AG10803 (cell line): ENCODE measurements around the gene LAGE3.

Source experiments
- DNase-seq: peaks from one replicate; pipeline ENCODE4 v3.0.0; 2010; ENCODE audit warnings: low read depth
- H3K4me3 ChIP-seq: 2 replicates; pipeline ENCODE4 v1.5.1; 2011; ENCODE audit warnings: mild to moderate bottlenecking, low read length, control low read depth
- CTCF ChIP-seq: conservative IDR thresholded peaks from 2 replicates; pipeline ENCODE4 v1.5.1; 2011; ENCODE audit warnings: mild to moderate bottlenecking, low read length, control low read depth, inconsistent platforms

The LAGE3 gene

GRCh38 chrX:154515966-154516655 is 37.0 kb upstream of the LAGE3 start, which contains the start of gene FAM3A:
FAM3A (minus strand) TSS chrX:154516232; CDS start chrX:154515772, 460 bp downstream.
- TF ChIP-seq CTCF = no peak
- peak; percentile 86 for DNase-seq

GRCh38 chrX:154515090-154515965 is 36.2 kb upstream of the LAGE3 start:
- peak overlapping the region; percentile 70 for H3K4me3 ChIP-seq
- no peak for TF ChIP-seq CTCF
- DNase-seq = peak; percentile 12

More at GRCh38 chrX:154515966-154516655, 37.0 kb upstream of the LAGE3 start, which contains the start of gene FAM3A:
- peak within 1 kb of the TSS; percentile 70 for H3K4me3 ChIP-seq

DNA sequence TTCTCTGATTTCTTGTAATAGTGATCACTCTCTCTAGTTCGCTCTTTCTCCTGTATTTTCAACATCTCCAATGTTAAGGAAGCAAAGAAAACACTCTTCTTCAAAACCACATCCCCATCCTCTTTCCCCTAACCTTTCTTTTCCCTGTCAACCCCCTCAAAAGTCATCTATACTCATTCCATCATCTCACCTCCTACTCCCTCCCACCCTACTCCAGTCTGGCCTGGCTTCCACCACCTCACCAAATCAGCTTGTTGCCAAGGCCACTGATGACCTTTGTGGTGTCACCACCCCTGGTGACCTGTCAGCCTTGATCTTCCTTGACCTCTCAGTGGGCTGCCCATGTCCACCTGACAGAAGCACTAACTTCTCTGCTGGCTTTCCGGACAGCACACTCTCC is 34.6 kb upstream of the LAGE3 start:
- no peak for DNase-seq
- TF ChIP-seq CTCF = no peak
- H3K4me3 ChIP-seq = no peak overlapping the region

DNA sequence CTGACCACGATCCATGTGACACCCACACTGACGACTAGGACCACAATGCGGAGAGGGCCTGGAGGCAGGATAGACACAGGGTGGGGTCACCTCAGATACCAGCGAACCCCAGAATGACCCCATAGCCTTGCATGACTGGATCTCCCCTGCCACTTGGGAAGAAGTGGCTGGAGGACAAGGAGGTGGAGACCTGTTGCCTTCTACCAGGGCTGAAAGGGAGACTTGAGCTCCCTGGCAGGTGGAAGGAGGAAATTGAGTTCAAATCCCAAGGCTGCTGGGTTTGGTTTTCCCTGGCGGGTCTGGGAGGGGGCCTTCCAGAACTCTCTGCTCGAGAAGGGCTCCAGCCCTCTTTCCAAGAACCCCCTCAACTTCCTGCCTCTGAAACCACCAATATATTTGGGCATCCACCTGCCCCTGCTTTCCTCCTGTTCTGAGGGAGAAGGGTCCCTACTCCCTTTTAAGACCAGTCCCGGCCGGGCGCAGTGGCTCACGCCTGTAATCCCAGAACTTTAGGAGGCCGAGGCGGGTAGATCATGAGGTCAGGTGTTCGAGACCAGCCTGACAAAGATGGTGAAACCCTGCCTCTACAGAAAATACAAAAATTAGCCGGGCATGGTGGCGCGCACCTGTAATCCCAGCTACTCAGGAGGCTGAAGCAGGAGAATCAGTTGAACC is 33.9 kb upstream of the LAGE3 start:
- no peak for DNase-seq
- no peak for TF ChIP-seq CTCF
- no peak overlapping the region for H3K4me3 ChIP-seq

DNA sequence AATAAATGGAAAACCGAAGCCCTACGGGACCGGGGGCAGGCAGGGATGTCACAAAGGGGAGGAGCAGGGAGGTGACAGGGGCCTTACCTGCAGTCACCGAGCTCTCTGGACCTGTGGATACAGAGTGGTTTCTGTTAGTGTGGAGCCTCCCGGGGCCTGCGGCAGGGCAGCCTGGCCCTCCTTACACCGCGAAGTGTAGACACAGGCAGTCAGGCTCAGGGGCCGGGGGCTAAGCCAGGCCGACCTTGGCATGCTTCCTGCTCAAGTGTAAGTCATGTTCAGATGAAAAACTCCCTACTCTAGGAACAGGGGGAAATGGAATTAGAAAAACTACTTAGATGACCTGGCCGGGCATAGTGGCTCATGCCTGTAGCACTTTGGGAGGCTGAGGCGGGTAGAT is 32.7 kb upstream of the LAGE3 start:
- H3K4me3 ChIP-seq = no peak overlapping the region
- no peak for DNase-seq
- no peak for TF ChIP-seq CTCF

DNA sequence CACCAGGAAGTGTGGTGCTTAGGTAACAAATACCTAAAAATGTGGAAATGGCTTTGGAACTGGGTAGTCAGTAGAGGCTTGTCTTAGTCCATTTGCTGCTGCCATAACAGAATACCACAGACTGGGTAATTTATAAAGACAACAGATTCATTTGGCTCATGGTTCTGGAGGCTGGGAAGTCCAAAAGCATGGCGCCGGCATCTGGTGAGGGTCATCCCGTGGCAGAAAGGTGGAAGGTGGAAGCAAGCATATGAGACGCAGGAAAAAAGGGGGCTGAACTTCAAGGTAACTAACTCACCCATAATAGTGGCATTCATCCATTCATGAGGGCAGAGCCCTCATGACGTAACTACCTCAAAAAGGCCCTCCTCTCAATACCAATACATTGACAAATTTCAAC is 30.4 kb upstream of the LAGE3 start:
- TF ChIP-seq CTCF = no peak
- no peak overlapping the region for H3K4me3 ChIP-seq
- no peak for DNase-seq
